HFFc6 (cell line): ENCODE data around the gene JAKMIP1. TPM values are rescaled to one million over a fixed set of nuclear protein-coding genes. Genes with fewer than 3 reads are reported as not detected.
A peak's percentile ranks its signal among the peaks of the same experiment; 100 is the strongest.

Source experiments
- DNase-seq: peaks from one replicate; pipeline ENCODE4 v3.0.0-alpha.2; 2018
- H3K27ac Mint-ChIP-seq: 2 replicates; pipeline ENCODE4 v1.8.0; 2020; ENCODE audit warnings: mild to moderate bottlenecking, mixed read lengths
- H3K27me3 Mint-ChIP-seq: 2 replicates; pipeline ENCODE4 v1.8.0; 2021; ENCODE audit warnings: mild to moderate bottlenecking, moderate library complexity, mixed read lengths; ENCODE audit not compliant: insufficient read depth
- H3K36me3 Mint-ChIP-seq: 2 replicates; pipeline ENCODE4 v1.8.0; 2021; ENCODE audit warnings: low read depth, mixed read lengths
- H3K4me1 Mint-ChIP-seq: 2 replicates; pipeline ENCODE4 v1.8.0; 2020; ENCODE audit warnings: low read depth, mixed read lengths
- H3K4me3 Mint-ChIP-seq: 2 replicates; pipeline ENCODE4 v1.8.0; 2020; ENCODE audit warnings: mild to moderate bottlenecking, moderate library complexity, mixed read lengths
- H3K9me3 Mint-ChIP-seq: 2 replicates; pipeline ENCODE4 v1.8.0; 2020; ENCODE audit warnings: mild to moderate bottlenecking, mixed read lengths
- total RNA-seq, 6 experiments: library from RNA; stranded (reverse); fragmentation: NEBNext Ultra II Directional; extraction: Animal tissue kit (Norgen Biotek cat#: 25700); gene quantifications; 2 replicates in 1 of 6; 3 replicates in 5 of 6; pipeline ENCODE4 v1.2.3, GENCODE V29; 2021
- TF ChIP-seq, protein P1 (sequence below): fragments of 200-600 bp; sonication (generic); IDR thresholded peaks from 2 replicates; pipeline ENCODE4 v1.5.0; 2021; ENCODE audit warnings: antibody characterized with exemption, mild to moderate bottlenecking

The JAKMIP1 gene
- total RNA-seq, 6 experiments from 2014 or later = not detected

DNA sequence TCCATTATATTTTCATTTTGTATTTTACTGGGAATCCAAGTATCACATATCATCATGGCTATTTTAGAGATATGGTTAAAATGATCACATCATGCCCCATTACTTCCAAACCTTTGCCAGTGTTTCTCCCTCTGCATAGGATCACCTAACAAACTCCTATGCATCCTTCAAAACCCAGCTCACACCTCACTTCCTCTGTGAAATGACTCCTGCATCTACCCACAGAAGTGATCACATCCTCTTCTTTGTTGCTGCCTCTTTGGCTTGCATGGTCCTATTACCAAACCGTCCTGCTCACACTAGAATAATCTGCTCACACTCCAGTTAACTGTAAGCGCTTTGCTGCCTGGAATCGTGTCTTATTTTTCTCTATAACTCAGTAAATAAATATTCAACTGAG lies 107.4 kb downstream of the JAKMIP1 start:
- H3K27ac Mint-ChIP-seq = no peak overlapping the region
- H3K36me3 Mint-ChIP-seq = no peaks in the 10 kb centered on the region
- peaks cover 68% of the 10 kb centered on the region for H3K9me3 Mint-ChIP-seq
- H3K4me3 Mint-ChIP-seq = no peak overlapping the region
- no peaks in the 10 kb centered on the region; the same call in 1 of the 2 replicates for H3K27me3 Mint-ChIP-seq
- TF ChIP-seq, protein P1, sequence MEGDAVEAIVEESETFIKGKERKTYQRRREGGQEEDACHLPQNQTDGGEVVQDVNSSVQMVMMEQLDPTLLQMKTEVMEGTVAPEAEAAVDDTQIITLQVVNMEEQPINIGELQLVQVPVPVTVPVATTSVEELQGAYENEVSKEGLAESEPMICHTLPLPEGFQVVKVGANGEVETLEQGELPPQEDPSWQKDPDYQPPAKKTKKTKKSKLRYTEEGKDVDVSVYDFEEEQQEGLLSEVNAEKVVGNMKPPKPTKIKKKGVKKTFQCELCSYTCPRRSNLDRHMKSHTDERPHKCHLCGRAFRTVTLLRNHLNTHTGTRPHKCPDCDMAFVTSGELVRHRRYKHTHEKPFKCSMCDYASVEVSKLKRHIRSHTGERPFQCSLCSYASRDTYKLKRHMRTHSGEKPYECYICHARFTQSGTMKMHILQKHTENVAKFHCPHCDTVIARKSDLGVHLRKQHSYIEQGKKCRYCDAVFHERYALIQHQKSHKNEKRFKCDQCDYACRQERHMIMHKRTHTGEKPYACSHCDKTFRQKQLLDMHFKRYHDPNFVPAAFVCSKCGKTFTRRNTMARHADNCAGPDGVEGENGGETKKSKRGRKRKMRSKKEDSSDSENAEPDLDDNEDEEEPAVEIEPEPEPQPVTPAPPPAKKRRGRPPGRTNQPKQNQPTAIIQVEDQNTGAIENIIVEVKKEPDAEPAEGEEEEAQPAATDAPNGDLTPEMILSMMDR = no peak
- H3K4me1 Mint-ChIP-seq = no peaks in the 10 kb centered on the region
- no peak for DNase-seq

DNA sequence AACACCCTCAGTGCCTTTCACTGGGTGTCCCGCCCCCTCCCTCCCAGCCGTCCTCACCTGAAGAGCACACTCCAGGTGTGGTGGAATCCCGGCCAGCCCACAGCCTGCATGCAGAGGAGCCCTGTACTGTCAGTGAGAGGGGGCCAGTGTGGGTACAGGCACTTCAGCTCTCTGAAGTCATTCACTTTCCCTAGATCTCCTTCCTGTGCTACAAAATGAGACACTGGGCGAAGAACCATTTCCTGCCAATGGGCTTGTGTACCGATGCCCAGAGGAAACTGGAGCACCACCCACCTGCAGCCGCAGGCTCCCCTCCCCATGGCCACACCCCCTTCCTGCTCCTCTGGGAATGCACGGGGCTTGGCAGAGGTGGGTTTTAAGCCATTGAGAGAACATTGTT lies 108.2 kb downstream of the JAKMIP1 start:
- Mint-ChIP-seq H3K36me3 (no peaks in the 10 kb centered on the region), H3K4me3 (no peak overlapping the region), H3K27me3 (no peaks in the 10 kb centered on the region; the same call in 1 of the 2 replicates), H3K27ac (no peak overlapping the region), H3K4me1 (no peaks in the 10 kb centered on the region), H3K9me3 (peaks cover 66% of the 10 kb centered on the region)
- DNase-seq = no peak
- TF ChIP-seq, protein P1 = no peak

DNA sequence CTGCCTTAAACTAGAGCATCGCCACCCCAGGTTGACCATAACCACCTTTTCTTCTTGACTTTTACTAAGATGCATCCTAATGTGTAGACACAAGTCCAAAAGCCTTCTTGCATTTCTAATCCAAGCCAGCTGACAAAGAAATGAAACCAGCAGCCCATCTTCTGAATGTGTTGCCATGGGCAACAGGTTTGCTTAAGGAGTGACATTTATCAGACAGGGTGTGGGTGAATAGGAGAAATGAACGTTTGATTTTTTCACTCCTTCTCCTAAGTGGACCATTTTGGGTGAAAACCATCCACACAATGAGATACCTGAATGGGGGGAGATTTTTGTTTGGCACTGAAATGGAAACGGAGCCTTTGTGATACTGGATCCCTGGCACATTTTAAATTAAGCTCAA lies 109.4 kb downstream of the JAKMIP1 start:
- Mint-ChIP-seq H3K9me3 (peaks cover 68% of the 10 kb centered on the region), H3K4me1 (no peaks in the 10 kb centered on the region), H3K36me3 (no peaks in the 10 kb centered on the region), H3K4me3 (no peak overlapping the region), H3K27me3 (peaks cover under 1% of the 10 kb centered on the region; the same call in 1 of the 2 replicates), H3K27ac (no peak overlapping the region)
- TF ChIP-seq, protein P1 = no peak
- DNase-seq = no peak

DNA sequence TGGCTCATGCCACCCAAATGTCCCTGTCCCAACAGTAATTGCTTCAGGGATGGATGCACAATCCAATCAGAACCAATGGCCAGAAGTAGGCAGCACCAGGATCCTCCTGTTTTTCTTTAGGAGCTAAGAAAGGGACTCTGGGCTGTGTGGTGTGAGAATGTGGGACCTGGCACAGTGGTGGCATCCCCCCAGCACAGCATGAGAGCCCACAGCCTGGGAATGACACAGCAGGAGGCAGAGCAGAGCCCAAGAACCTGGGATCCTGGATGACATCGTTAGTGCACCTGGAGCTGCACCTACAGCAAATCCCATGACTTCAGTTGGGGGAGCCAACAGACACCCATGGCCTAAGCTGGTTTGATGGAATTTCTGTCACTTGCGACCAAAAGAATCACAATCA lies 111.4 kb downstream of the JAKMIP1 start:
- Mint-ChIP-seq H3K27ac (no peak overlapping the region), H3K36me3 (no peaks in the 10 kb centered on the region), H3K4me1 (no peaks in the 10 kb centered on the region), H3K9me3 (peaks cover 79% of the 10 kb centered on the region), H3K4me3 (no peak overlapping the region), H3K27me3 (peaks cover 3% of the 10 kb centered on the region; the same call in 1 of the 2 replicates)
- TF ChIP-seq, protein P1 = no peak
- no peak for DNase-seq

DNA sequence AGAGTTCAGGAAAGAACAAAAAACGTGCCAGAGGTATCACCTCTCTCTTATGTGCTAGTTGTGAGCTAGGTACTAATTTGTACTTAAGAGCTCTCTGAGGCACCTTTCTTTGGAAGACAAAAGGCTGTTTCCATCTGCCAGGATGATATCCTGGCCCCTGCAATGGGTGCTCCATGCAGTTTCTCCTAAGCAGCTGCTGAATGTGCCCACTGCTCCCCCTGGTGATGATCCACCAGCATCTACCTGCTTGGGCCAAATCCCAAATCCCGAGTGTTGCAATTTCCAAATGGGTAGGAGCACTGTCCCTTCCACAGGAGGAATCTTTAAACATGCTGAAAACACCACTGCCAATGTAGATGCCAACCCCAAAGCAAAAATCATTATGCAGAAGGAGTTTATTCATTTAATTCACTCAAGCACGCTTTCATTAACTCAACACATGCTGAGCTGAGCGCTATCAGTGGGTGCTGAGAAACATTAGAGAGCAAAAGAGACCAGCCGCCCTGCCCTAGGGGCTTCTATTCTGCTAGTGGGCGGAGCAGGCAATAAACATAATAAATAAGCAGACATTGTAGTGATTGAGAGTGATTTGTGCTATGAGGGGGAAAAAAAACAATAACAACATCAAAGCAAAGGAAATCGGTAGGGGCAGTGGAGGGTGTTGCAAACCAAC lies 112.5 kb downstream of the JAKMIP1 start:
- H3K4me3 Mint-ChIP-seq = no peak overlapping the region
- no peaks in the 10 kb centered on the region for H3K4me1 Mint-ChIP-seq
- peaks cover 3% of the 10 kb centered on the region; the same call in 1 of the 2 replicates for H3K27me3 Mint-ChIP-seq
- no peak for DNase-seq
- H3K9me3 Mint-ChIP-seq = peaks cover 70% of the 10 kb centered on the region
- H3K36me3 Mint-ChIP-seq = no peaks in the 10 kb centered on the region
- no peak overlapping the region for H3K27ac Mint-ChIP-seq
- TF ChIP-seq, protein P1 = peak; percentile 37; the same call in 1 of the 2 replicates
